Heart left ventricle (tissue), 16 donors: ENCODE measurements around the gene ABCA10. TPM values are rescaled to one million over a fixed set of nuclear protein-coding genes. Genes with fewer than 3 reads are reported as not detected.
A peak's percentile ranks its signal among the peaks of the same experiment; 100 is the strongest.

Source experiments
- ATAC-seq, 4 donors: fragments of 200-7000 bp; cut with Tn5 transposase; one replicate each; pipeline ENCODE4 v1.9.1; 2020 to 2022; ENCODE audit warnings: moderate library complexity in 4 of 4, mild to moderate bottlenecking in 3 of 4, moderate number of reproducible peaks in 1 of 4
- DNase-seq, 5 donors: peaks; one replicate each; pipeline ENCODE4 v3.0.0-alpha.2; 2020
- H3K27ac ChIP-seq, 12 donors: fragments of 200-600 bp; sonication (generic) in 4 of 12; one replicate each; pipeline versions ENCODE4 v1.5.0 to v1.8.0; 2016 to 2022; ENCODE audit warnings: mild to moderate bottlenecking in 2 of 12
- H3K27me3 ChIP-seq, 9 donors: fragments of 200-600 bp; sonication (generic) in 2 of 9; one replicate each; pipeline versions ENCODE4 v1.5.1 to v1.8.0; 2016 to 2022; ENCODE audit warnings: mild to moderate bottlenecking in 3 of 9
- H3K36me3 ChIP-seq, 9 donors: fragments of 200-600 bp; sonication (generic) in 2 of 9; one replicate each; pipeline versions ENCODE4 v1.5.0 to v1.8.0; 2018 to 2022; ENCODE audit warnings: mild to moderate bottlenecking in 2 of 9
- H3K4me1 ChIP-seq, 12 donors: fragments of 200-600 bp; sonication (generic) in 4 of 12; one replicate each; pipeline versions ENCODE4 v1.5.0 to v1.8.0; 2016 to 2022; ENCODE audit warnings: mild to moderate bottlenecking in 3 of 12
- H3K4me3 ChIP-seq, 12 donors: fragments of 200-600 bp; sonication (generic) in 4 of 12; one replicate each; pipeline versions ENCODE4 v1.5.0 to v1.8.0; 2017 to 2022; ENCODE audit warnings: mild to moderate bottlenecking in 9 of 12, moderate library complexity in 4 of 12
- H3K9me3 ChIP-seq, 12 donors: fragments of 200-600 bp; sonication (generic) in 4 of 12; one replicate each; pipeline versions ENCODE4 v1.5.0 to v1.8.0; 2016 to 2022; ENCODE audit warnings: mild to moderate bottlenecking in 1 of 12
- POLR2A ChIP-seq, 2 donors: fragments of 450-650 bp; IDR thresholded peaks; one replicate each; pipeline ENCODE4 v1.6.1; 2017; ENCODE audit warnings: antibody characterized with exemption in 2 of 2, mild to moderate bottlenecking in 2 of 2, moderate library complexity in 2 of 2
- WGBS, 4 donors: extraction: QIAGEN DNeasy Blood & Tissue Kit in 2 of 4; methylation state at CpG; one replicate each; pipeline versions ENCODE4 v1.1.5 to v1.1.7; 2013 to 2018; 5-methylcytosine and 5-hydroxymethylcytosine counted together
- intact Hi-C, 10 donors: fragments of 100-400 bp; cut with DNase I; formaldehyde crosslinking; loops; one replicate each; pipeline versions ENCODE4 v1.11.1 to v1.14.2; 2022
- polyA plus RNA-seq, 2 donors: library from polyadenylated mRNA; stranded (reverse); fragments of 200-250 nt; gene quantifications; one replicate each; pipeline ENCODE4 v1.2.3, GENCODE V29; 2013
- total RNA-seq, 9 donors: library from RNA; depleted of rRNA in 2 of 9; stranded (reverse); fragments of >200 nt in 2 of 9; fragmentation: NEBNext Ultra II Directional in 3 of 9; extraction: Animal tissue kit (Norgen Biotek cat#: 25700) in 3 of 9; gene quantifications; one replicate each; pipeline versions ENCODE4 v1.1.0 to v1.2.4, GENCODE V29; 2016 to 2023
- TF ChIP-seq, protein P1 (sequence below), 12 donors: fragments of 200-600 bp; sonication (generic) in 4 of 12; IDR thresholded peaks; one replicate each; pipeline versions ENCODE4 v1.5.0 to v1.8.0; 2018 to 2022; ENCODE audit warnings: antibody characterized with exemption in 12 of 12, mild to moderate bottlenecking in 5 of 12
- donor health status: ischemic (EF 13 %, LVEDD 7.1; RV severe dilation, severe dysfunction).
- donor health status: healthy with polysubstance abuse.
- donor health status: DM: no; HTN: yes; CAD: no.
- donor health status: DM: no; HTN: no; CAD: no.
- donor health status: ischemic (EF 25% LVEDD 6.9; RV normal size, moderate dysfunction).
- donor health status: ischemic (EF 25% LVEDD 5.7; RV mildly dilated, moderate dysfunction).
- donor health status: healthy.
- donor health status: DM: yes; HTN: yes; CAD: no.
- donor health status: ischemic (EF 35%, LVEDD 5.7; RV mildly dilated, moderate dysfunction).
- donor health status: nonischemic (EF 11% LVEDD 7.7; RV severe dilation, severe dysfunction).
- donor health status: DM: yes; HTN: yes; CAD: no.
- donor health status: PGD.
- donor health status: ischemic (EF 29% LVEDD 5.4; RV normal size, mild dysfunction).
- donor health status: nonischemic (EF 23%, LVEDD 6.1; RV moderate dilation, normal function).

Gene ABCA10
- total and polyA plus RNA-seq, 11 donors, result 0.58 to 13.8 (median 2.0) TPM

DNA sequence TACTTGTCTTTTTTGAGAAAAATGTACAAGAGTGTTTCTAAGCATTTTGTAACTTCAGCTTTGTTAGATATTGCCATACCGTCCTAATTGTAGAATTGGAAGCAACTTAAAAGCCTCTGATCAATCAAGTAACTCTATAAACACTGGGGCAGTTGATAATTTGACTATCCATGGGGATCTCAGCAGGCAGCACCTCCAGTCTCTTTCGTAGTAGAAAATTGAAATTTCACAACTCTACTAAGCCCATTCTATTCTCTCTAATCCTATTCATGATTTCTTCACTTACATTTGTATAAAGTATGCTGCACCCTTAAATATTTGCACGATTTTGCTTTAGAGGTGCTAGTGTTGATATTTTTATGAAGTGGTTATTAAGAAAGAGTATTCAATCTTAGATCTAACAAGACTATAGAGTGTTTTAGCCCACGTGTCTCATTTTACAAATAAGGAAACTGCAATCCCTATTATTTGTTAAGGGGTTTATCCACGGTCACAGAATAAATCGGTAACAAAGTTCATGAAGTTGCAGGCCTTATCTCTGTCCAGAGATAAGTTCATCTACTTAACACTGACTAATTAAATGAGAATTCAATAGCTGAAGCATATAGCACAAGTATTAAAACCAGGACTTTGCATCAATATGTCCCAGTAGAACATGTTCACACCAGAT is 97.9 kb downstream of the ABCA10 start:
- DNase-seq (no peak), ATAC-seq (no peak)
- Histone ChIP-seq H3K27ac (no peak overlapping the region), H3K27me3 (no peaks in the 10 kb centered on the region), H3K36me3 (peaks cover 0 to 78% (median 3%) of the 10 kb centered on the region in 9 donors), H3K4me3 (no peak overlapping the region), H3K9me3 (no peaks in the 10 kb centered on the region), H3K4me1 (no peaks in the 10 kb centered on the region)
- TF ChIP-seq POLR2A (IDR thresholded peaks at IDR 0.05), result no peak
- TF ChIP-seq, protein P1, sequence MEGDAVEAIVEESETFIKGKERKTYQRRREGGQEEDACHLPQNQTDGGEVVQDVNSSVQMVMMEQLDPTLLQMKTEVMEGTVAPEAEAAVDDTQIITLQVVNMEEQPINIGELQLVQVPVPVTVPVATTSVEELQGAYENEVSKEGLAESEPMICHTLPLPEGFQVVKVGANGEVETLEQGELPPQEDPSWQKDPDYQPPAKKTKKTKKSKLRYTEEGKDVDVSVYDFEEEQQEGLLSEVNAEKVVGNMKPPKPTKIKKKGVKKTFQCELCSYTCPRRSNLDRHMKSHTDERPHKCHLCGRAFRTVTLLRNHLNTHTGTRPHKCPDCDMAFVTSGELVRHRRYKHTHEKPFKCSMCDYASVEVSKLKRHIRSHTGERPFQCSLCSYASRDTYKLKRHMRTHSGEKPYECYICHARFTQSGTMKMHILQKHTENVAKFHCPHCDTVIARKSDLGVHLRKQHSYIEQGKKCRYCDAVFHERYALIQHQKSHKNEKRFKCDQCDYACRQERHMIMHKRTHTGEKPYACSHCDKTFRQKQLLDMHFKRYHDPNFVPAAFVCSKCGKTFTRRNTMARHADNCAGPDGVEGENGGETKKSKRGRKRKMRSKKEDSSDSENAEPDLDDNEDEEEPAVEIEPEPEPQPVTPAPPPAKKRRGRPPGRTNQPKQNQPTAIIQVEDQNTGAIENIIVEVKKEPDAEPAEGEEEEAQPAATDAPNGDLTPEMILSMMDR (IDR thresholded peaks at IDR 0.05), result no peak
- intact Hi-C loops, result loop anchor here in 1 of 10 donors (10.0 kb wide), 1 partner anchor 46 kb away; no protein-coding TSS in a partner anchor
- 70 to 75% (median 72%) methylated on average over 6 of the region's 6 CpGs for WGBS, 4 donors

DNA sequence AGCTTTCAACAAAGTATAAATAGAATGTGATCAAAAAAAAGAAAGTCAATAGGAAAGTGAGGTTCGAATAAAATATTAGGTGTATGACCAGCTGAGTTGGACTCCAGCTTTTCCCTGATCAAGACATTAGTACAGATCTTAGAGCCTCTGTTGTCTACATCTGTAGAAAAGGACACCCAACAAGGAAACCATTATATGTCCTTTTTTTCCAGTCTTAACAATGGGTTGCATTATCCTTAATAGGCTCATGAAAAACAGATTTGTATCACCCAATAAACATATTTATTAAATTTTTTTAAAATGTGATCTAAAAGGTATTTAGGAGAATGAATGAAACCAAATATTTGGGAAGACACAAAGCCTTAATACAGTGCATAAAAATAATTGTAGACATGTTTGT is 105.0 kb downstream of the ABCA10 start:
- peaks cover 0 to 9% (median under 1%) of the 10 kb centered on the region in 12 donors for H3K4me1 ChIP-seq
- H3K27me3 ChIP-seq, result no peaks in the 10 kb centered on the region
- ATAC-seq, result no peak
- intact Hi-C loops, result no loop called here
- no peak for TF ChIP-seq POLR2A (IDR thresholded peaks at IDR 0.05)
- TF ChIP-seq, protein P1 (IDR thresholded peaks at IDR 0.05), result no peak
- DNase-seq, result no peak
- H3K9me3 ChIP-seq, result no peaks in the 10 kb centered on the region
- 77 to 84% (median 80%) methylated on average over 1 of the region's 1 CpG for WGBS, 4 donors
- H3K4me3 ChIP-seq, result no peak overlapping the region
- no peak overlapping the region for H3K27ac ChIP-seq
- peaks cover 0 to 86% (median 0%) of the 10 kb centered on the region in 9 donors for H3K36me3 ChIP-seq

DNA sequence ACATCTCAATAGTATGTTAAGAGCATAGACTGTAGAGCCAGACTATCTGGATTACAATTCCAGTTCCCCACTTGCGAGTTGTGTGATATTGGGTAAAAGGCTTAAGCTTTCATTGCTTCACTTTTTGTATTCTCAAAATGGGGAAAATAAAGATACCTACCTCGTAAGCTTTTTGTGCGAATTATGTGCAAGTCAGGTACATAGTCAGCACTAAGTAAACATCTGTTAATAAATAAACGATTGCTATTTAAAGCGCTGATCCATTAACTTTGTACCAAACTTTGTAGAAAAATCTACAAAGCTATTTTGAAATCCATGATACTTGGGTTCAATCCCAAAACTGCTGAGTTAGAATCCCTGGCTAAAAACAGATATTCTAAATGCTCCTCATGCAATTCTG is 106.6 kb downstream of the ABCA10 start:
- DNase-seq (no peak), ATAC-seq (no peak)
- Histone ChIP-seq H3K4me1 (peaks cover 0 to 17% (median 8%) of the 10 kb centered on the region in 12 donors), H3K9me3 (no peaks in the 10 kb centered on the region), H3K4me3 (no peak overlapping the region), H3K27ac (no peak overlapping the region), H3K27me3 (no peaks in the 10 kb centered on the region), H3K36me3 (peaks cover 0 to 74% (median 0%) of the 10 kb centered on the region in 9 donors)
- TF ChIP-seq, protein P1 (IDR thresholded peaks at IDR 0.05), result no peak
- no peak for TF ChIP-seq POLR2A (IDR thresholded peaks at IDR 0.05)
- 93 to 95% (median 94%) methylated on average over 5 of the region's 5 CpGs for WGBS, 4 donors
- intact Hi-C loops, result no loop called here

DNA sequence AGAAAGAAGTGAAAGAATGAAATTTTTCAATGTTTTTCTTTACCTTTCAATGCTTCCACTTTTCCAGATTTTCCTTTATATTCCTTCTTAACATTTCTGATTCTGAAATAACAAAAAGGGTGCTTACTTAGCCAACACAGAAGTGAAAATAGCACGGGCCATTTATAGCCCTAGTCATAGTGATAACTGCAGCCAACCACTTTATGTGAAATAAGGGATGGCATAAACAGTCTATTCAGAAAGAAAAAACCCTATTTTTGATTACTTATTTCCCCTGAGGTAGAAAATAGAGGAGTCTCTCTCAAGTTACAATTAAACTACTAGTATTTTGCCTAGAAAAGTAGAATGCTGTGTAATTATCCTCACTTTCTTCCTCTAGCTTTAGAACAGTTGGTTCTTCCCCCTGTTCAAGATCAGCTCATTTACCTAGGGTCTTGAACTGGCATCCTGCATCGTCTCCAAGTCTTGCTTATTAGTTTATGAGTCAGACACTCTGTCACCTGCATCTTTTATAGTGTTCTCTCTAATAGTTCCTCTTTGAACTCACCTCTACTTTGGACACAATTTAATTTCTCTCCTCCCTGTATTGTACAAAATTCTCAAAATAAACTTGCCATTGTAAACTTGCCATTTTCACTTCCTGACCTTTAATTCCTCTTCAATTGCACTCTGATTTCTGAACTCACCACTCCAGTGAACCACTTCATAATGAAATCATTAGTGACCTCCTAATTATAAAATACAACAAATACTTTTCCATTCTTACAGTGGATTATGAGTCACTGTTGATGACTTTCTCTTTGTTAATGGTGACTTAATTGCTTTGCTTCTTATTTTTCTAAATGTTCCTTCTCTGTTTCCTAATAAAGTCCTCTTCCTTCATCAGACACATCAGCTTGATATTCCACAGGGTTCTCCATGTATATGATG is 110.5 kb downstream of the ABCA10 start:
- peak overlapping the region in 3 of 12 donors; percentile 0 to 46 (median 7) for H3K27ac ChIP-seq
- DNase-seq (no peak), ATAC-seq (peak in 2 of 4 donors; percentile 49 to 62)
- TF ChIP-seq, protein P1 (IDR thresholded peaks at IDR 0.05), result no peak
- TF ChIP-seq POLR2A (IDR thresholded peaks at IDR 0.05), result no peak
- 16 to 38% (median 25%) methylated on average over 2 of the region's 2 CpGs for WGBS, 4 donors
- H3K36me3 ChIP-seq, result peaks cover 0 to 62% (median 0%) of the 10 kb centered on the region in 9 donors
- no peaks in the 10 kb centered on the region for H3K27me3 ChIP-seq
- peak overlapping the region in 4 of 12 donors; percentile 10 to 28 (median 18) for H3K4me3 ChIP-seq
- H3K4me1 ChIP-seq, result peaks cover 0 to 37% (median 14%) of the 10 kb centered on the region in 12 donors
- intact Hi-C loops, result no loop called here
- H3K9me3 ChIP-seq, result no peaks in the 10 kb centered on the region
